ENCODE measurements around the gene SND1. TPM values are rescaled to one million over a fixed set of nuclear protein-coding genes. Genes with fewer than 3 reads are reported as not detected.
"Not testable (repeated sequence)": the region's sequence is repeated elsewhere in the genome, so short reads cannot be mapped to it uniquely, and the experiment has no call there.

SND1 gene
- total RNA-seq, 6 experiments from 2014 or later: 217 to 259 (median 247) TPM

DNA sequence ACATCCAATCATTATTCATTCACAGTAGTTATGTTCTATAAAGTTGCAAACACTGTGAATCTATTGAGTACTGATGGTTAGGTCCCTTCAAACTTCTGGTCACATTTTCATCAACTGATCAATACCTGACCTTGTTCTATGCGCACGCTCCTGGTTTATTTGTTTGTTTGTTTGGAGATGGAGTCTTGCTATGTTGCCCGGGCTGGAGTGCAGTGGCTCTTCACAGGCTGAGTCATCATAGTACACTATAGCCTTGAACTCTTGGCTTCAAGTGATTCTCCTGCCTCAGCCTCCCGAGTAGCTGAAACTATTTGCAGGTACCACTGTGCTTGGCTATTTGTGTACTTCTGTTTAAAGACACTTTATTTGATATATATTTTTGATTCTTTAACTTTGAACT is 19.3 kb downstream of the SND1 start:
- H3K9me3 Mint-ChIP-seq: no peaks in the 10 kb centered on the region
- no peaks in the 10 kb centered on the region for H3K27me3 Mint-ChIP-seq (ENCODE audit: insufficient read depth)
- no peak overlapping the region for H3K4me3 Mint-ChIP-seq
- no peak overlapping the region for H3K27ac Mint-ChIP-seq
- H3K36me3 Mint-ChIP-seq (ENCODE audit: low read depth): peaks cover 11% of the 10 kb centered on the region; the same call in 1 of the 2 replicates
- no peak for DNase-seq
- TF ChIP-seq, protein P1, sequence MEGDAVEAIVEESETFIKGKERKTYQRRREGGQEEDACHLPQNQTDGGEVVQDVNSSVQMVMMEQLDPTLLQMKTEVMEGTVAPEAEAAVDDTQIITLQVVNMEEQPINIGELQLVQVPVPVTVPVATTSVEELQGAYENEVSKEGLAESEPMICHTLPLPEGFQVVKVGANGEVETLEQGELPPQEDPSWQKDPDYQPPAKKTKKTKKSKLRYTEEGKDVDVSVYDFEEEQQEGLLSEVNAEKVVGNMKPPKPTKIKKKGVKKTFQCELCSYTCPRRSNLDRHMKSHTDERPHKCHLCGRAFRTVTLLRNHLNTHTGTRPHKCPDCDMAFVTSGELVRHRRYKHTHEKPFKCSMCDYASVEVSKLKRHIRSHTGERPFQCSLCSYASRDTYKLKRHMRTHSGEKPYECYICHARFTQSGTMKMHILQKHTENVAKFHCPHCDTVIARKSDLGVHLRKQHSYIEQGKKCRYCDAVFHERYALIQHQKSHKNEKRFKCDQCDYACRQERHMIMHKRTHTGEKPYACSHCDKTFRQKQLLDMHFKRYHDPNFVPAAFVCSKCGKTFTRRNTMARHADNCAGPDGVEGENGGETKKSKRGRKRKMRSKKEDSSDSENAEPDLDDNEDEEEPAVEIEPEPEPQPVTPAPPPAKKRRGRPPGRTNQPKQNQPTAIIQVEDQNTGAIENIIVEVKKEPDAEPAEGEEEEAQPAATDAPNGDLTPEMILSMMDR (IDR thresholded peaks at IDR 0.05): no peak
- peaks cover 64% of the 10 kb centered on the region for H3K4me1 Mint-ChIP-seq (ENCODE audit: low read depth)

DNA sequence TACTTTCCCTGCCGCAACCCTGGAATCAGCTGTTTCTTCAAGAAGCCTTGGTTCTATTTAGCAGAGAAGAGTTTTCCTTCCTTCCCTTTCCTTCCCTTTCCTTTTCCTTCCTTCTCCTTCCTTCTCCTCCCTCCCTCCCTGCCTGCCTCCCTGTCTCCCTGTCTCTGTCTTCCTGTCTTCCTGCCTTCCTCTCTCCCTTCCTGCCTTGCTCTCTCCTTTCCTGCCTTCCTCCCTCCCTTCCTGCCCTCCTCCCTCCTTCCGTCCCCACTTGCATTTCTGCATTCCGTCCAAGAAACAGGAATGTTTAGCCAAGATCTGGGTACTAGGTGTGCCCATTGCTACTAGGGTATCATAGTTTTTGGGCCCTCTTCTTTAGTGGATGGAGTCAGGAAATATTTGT is 21.9 kb downstream of the SND1 start:
- Mint-ChIP-seq H3K9me3 (no peaks in the 10 kb centered on the region), H3K27ac (peak overlapping the region; percentile 81), H3K4me3 (peak overlapping the region; percentile 37; the same call in 1 of the 2 replicates), H3K4me1 (ENCODE audit: low read depth) (peaks cover 56% of the 10 kb centered on the region), H3K36me3 (ENCODE audit: low read depth) (peaks cover 21% of the 10 kb centered on the region; the same call in 1 of the 2 replicates), H3K27me3 (ENCODE audit: insufficient read depth) (no peaks in the 10 kb centered on the region; the same call in 1 of the 2 replicates)
- TF ChIP-seq, protein P1 (IDR thresholded peaks at IDR 0.05): no peak
- no peak for DNase-seq

DNA sequence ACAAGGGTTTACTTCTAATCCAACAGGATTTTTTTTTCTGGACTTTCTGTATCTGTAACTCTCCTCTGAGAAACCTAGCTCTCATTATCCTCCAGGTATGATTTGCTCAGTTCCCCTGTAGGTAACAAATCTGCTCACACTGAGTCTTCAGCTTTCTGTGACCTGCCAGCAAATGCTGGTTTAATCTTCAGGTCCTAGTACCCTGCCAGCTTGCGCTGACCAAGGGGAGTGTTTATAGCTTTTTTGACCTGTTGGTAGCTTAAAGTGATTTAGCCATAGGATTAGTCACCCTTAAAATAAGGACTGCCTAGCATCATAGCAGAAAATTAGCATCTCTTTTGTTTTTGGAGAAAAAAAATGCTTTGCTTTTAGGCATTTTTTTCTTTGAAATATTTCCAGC is 22.4 kb downstream of the SND1 start:
- no peaks in the 10 kb centered on the region for H3K9me3 Mint-ChIP-seq
- H3K36me3 Mint-ChIP-seq (ENCODE audit: low read depth): peaks cover 21% of the 10 kb centered on the region; the same call in 1 of the 2 replicates
- TF ChIP-seq, protein P1 (IDR thresholded peaks at IDR 0.05): no peak
- H3K27me3 Mint-ChIP-seq (ENCODE audit: insufficient read depth): no peaks in the 10 kb centered on the region; the same call in 1 of the 2 replicates
- H3K4me3 Mint-ChIP-seq: no peak overlapping the region; the same call in 1 of the 2 replicates
- H3K27ac Mint-ChIP-seq: peak overlapping the region; percentile 81
- H3K4me1 Mint-ChIP-seq (ENCODE audit: low read depth): peaks cover 56% of the 10 kb centered on the region
- DNase-seq: no peak

DNA sequence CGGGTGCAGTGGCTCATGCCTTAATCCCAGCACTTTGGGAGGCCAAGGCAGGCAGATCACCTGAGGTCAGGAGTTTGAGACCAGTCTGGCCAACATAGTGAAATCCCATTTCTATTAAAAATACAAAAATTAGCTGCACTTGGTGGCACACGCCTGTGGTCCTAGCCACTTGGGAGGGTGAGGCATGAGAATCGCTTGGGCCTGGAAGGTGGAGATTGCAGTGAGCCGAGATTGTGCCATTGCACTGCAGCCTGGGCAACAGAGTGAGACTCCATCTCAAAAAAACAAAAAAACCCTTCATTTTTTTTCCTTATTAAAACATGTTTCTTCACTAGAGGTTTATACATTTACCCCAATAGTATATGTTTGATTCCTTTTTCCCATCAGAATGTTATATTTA is 22.9 kb downstream of the SND1 start:
- not testable (repeated sequence) for DNase-seq; H3K9me3 Mint-ChIP-seq; H3K27ac Mint-ChIP-seq; H3K4me3 Mint-ChIP-seq; H3K27me3 Mint-ChIP-seq (ENCODE audit: insufficient read depth)
- H3K36me3 Mint-ChIP-seq (ENCODE audit: low read depth): peaks cover 25% of the 10 kb centered on the region
- H3K4me1 Mint-ChIP-seq (ENCODE audit: low read depth): peaks cover 57% of the 10 kb centered on the region

DNA sequence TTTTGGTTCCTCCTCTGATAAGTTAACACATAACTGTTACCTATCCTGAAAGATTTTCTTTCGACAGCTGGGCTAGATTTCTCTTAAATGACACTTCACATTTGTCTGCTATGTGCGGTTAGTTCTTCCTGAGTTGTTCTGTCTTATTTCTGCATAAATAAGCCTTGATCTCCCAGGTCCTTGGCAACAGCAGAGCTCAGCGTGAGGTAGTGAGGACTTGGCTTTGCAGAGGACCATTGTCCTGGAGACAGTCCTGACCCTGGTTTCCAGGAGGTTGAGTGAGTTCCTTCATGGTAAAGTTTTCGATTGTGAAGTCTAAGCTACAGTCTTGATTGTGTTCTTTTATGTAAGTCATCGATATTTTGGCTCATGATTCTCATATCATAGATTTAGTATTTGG is 23.7 kb downstream of the SND1 start:
- no peaks in the 10 kb centered on the region; the same call in 1 of the 2 replicates for H3K27me3 Mint-ChIP-seq (ENCODE audit: insufficient read depth)
- TF ChIP-seq, protein P1 (IDR thresholded peaks at IDR 0.05): no peak
- H3K27ac Mint-ChIP-seq: no peak overlapping the region; the same call in 1 of the 2 replicates
- peaks cover 33% of the 10 kb centered on the region for H3K36me3 Mint-ChIP-seq (ENCODE audit: low read depth)
- no peak overlapping the region for H3K4me3 Mint-ChIP-seq
- DNase-seq: no peak
- no peaks in the 10 kb centered on the region for H3K9me3 Mint-ChIP-seq
- H3K4me1 Mint-ChIP-seq (ENCODE audit: low read depth): peaks cover 58% of the 10 kb centered on the region

DNA sequence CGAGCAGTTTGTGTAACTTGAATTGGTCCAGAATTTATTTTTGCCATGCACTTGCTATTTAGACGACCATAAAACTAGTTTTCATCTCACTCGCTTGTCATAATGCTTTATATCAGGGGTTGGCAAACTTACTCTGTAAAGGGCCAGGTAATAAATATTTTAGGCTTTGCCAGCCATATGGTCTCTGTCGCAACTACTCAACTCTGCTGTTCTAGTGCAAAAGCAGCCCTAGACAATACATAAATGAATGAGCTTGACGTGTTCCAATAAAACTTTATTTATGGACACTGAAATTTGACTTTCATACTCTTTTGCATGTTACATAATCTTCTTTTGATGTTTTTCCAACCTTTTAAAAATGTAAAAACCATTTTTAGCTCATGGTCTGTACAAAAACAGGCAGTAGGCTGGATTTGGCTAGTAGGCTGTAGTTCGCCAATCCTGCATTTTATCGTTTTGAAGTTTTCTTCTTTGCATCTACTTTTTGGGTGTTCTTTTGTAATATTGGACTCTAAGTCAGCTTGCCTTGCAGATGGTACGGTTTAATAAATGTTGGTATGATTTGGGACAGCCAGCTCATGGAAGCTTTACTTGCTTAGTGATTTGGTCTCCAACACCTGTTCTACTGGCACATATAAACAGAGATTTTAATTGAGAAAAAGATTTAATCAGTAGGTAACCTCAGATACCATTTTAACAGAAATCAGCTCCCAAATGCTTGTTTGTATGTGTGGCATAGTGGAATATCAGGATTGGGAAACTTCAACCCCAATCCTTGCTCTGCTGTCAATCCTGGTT is 25.6 kb downstream of the SND1 start:
- Mint-ChIP-seq H3K4me1 (ENCODE audit: low read depth) (peaks cover 65% of the 10 kb centered on the region), H3K9me3 (no peaks in the 10 kb centered on the region), H3K27ac (peak overlapping the region; percentile 84), H3K36me3 (ENCODE audit: low read depth) (peaks cover 26% of the 10 kb centered on the region), H3K27me3 (ENCODE audit: insufficient read depth) (no peaks in the 10 kb centered on the region; the same call in 1 of the 2 replicates), H3K4me3 (peak overlapping the region; percentile 20; the same call in 1 of the 2 replicates)
- DNase-seq: no peak
- TF ChIP-seq, protein P1 (IDR thresholded peaks at IDR 0.05): no peak
